HG03457 (cell line): ENCODE measurements around the gene ARL8A.
"Not testable (repeated sequence)": the region's sequence is repeated elsewhere in the genome, so short reads cannot be mapped to it uniquely, and the experiment has no call there.

Experiments used
- ATAC-seq: cut with Tn5 transposase; IDR thresholded peaks from one replicate; pipeline ENCODE4 v1.9.1; 2021; ENCODE audit warnings: moderate number of reproducible peaks; ENCODE audit not compliant: unreplicated experiment

ARL8A gene

GRCh38 chr1:202122639-202123335 is 21.8 kb downstream of the ARL8A start, which contains the start of gene GPR37L1:
Gene GPR37L1 (plus strand): TSS chr1:202122917. CDS start chr1:202122964, 47 bp downstream.
- no peak for ATAC-seq

- no peak for ATAC-seq
Measured at GRCh38 chr1:202121006-202121405, 23.5 kb downstream of the ARL8A start.

GRCh38 chr1:202117898-202118371 is 26.6 kb downstream of the ARL8A start:
- ATAC-seq: no peak

- ATAC-seq: no peak
Measured at GRCh38 chr1:202116287-202116686, 28.2 kb downstream of the ARL8A start.

GRCh38 chr1:202113690-202114300 is 30.7 kb downstream of the ARL8A start:
- ATAC-seq: no peak

GRCh38 chr1:202112859-202113689 is 31.5 kb downstream of the ARL8A start:
- ATAC-seq: no peak

- not testable (repeated sequence) for ATAC-seq
Measured at GRCh38 chr1:202111589-202111988, 32.9 kb downstream of the ARL8A start.

GRCh38 chr1:202110977-202111376 is 33.6 kb downstream of the ARL8A start:
- ATAC-seq: no peak

GRCh38 chr1:202107801-202108731 is 36.5 kb downstream of the ARL8A start:
- no peak for ATAC-seq

- ATAC-seq: no peak
Measured at GRCh38 chr1:202107321-202107761, 37.2 kb downstream of the ARL8A start.

GRCh38 chr1:202106340-202107254 is 37.9 kb downstream of the ARL8A start:
- ATAC-seq: no peak

GRCh38 chr1:202105571-202106339 is 38.8 kb downstream of the ARL8A start:
- ATAC-seq: no peak

- ATAC-seq: no peak
Measured at GRCh38 chr1:202104073-202104472, 40.5 kb downstream of the ARL8A start.

GRCh38 chr1:202101184-202101583 is 43.4 kb downstream of the ARL8A start:
- no peak for ATAC-seq

GRCh38 chr1:202093858-202094257 is 50.7 kb downstream of the ARL8A start:
- no peak for ATAC-seq

GRCh38 chr1:202090994-202091393 is 53.5 kb downstream of the ARL8A start:
- no peak for ATAC-seq

- ATAC-seq: no peak
Measured at GRCh38 chr1:202088206-202088605, 56.3 kb downstream of the ARL8A start.

GRCh38 chr1:202086579-202087350 is 57.8 kb downstream of the ARL8A start:
- ATAC-seq: no peak
